CD4-positive, alpha-beta T cell (primary cell): ENCODE results near the gene EXD2. TPM values are rescaled to one million over a fixed set of nuclear protein-coding genes. Genes with fewer than 3 reads are reported as not detected.

Experiments
- ATAC-seq: fragments of 200-7000 bp; cut with Tn5 transposase; one replicate; pipeline ENCODE4 v1.10.0; 2022; ENCODE audit warnings: mild to moderate bottlenecking; ENCODE audit not compliant: poor library complexity
- CTCF ChIA-PET: fragments of 350-600 bp; sonication (Branson Sonifier 250); formaldehyde crosslinking; loops from one replicate; lab custom pipeline; 2021; ENCODE audit warnings: antibody characterized with exemption, inconsistent platforms; lab: Charles Lee
- POLR2A ChIA-PET: fragments of 350-600 bp; sonication (Branson Sonifier 250); formaldehyde crosslinking; loops from one replicate; lab custom pipeline; 2021; ENCODE audit warnings: antibody characterized with exemption, inconsistent platforms; lab: Charles Lee
- DNase-seq, 14 experiments: peaks; one replicate each; pipeline ENCODE4 v3.0.0-alpha.2; 2013 to 2020; ENCODE audit warnings: mixed read lengths in 2 of 14
- H3K27ac ChIP-seq, 2 donors: one replicate each; pipeline versions ENCODE4 v1.5.1 to v1.7.0; 2013; ENCODE audit warnings: low read length in 2 of 2, low read depth in 1 of 2, mild to moderate bottlenecking in 1 of 2
- H3K27me3 ChIP-seq, 2 experiments: 1 replicate in 1 of 2; 2 replicates in 1 of 2; pipeline versions ENCODE4 v1.6.1 to v1.7.0; 2013; ENCODE audit warnings: low read length in 2 of 2, control low read depth in 1 of 2, mild to moderate bottlenecking in 1 of 2, moderate library complexity in 1 of 2; ENCODE audit not compliant: insufficient read depth in 2 of 2, control insufficient read depth in 1 of 2
- H3K36me3 ChIP-seq: one replicate; pipeline ENCODE4 v1.6.1; 2013; ENCODE audit warnings: low read length, control low read depth; ENCODE audit not compliant: insufficient read depth
- H3K4me1 ChIP-seq: one replicate; pipeline ENCODE4 v1.6.1; 2013; ENCODE audit warnings: low read length, control low read depth; ENCODE audit not compliant: insufficient read depth
- H3K4me3 ChIP-seq: one replicate; pipeline ENCODE4 v1.5.1; 2013; ENCODE audit warnings: mild to moderate bottlenecking, low read length, moderate library complexity
- H3K9me3 ChIP-seq, 2 experiments: 1 replicate in 1 of 2; 2 replicates in 1 of 2; pipeline versions ENCODE4 v1.6.1 to v1.7.0; 2013; ENCODE audit warnings: low read length in 2 of 2, mild to moderate bottlenecking in 2 of 2, control low read depth in 1 of 2, moderate library complexity in 1 of 2; ENCODE audit not compliant: control insufficient read depth in 1 of 2, insufficient read depth in 1 of 2
- H3K27ac Mint-ChIP-seq: one replicate; pipeline ENCODE4 v1.8.0; 2020; ENCODE audit warnings: mixed read lengths
- H3K27me3 Mint-ChIP-seq: one replicate; pipeline ENCODE4 v1.8.0; 2021; ENCODE audit warnings: mixed read lengths
- H3K36me3 Mint-ChIP-seq: one replicate; pipeline ENCODE4 v1.8.0; 2021; ENCODE audit warnings: low read depth, mixed read lengths
- H3K4me1 Mint-ChIP-seq: one replicate; pipeline ENCODE4 v1.8.0; 2021; ENCODE audit warnings: low read depth, mixed read lengths
- H3K4me3 Mint-ChIP-seq: one replicate; pipeline ENCODE4 v1.8.0; 2020; ENCODE audit warnings: mild to moderate bottlenecking, mixed read lengths
- H3K9me3 Mint-ChIP-seq: one replicate; pipeline ENCODE4 v1.8.0; 2020; ENCODE audit warnings: mixed read lengths
- CTCF ChIP-seq: fragments of 200-600 bp; IDR thresholded peaks from one replicate; pipeline ENCODE4 v1.8.0; 2022; ENCODE audit warnings: antibody characterized with exemption, mild to moderate bottlenecking
- intact Hi-C, 2 experiments: fragments of 100-400 bp; cut with DNase I in 1 of 2; cut with micrococcal nuclease in 1 of 2; formaldehyde crosslinking; loops; one replicate each; pipeline versions ENCODE4 v1.15.1 to v1.9.0; 2023 to 2025; cut with DNase I, micrococcal nuclease
- total RNA-seq, 174 experiments: library from RNA in 2 of 174; stranded (reverse) in 2 of 174; gene quantifications; one replicate each; pipeline ENCODE4 v1.2.3 and lab custom pipeline; 2021 to 2026

EXD2 gene
- total RNA-seq, 2 experiments from 2014 or later = 6.6 to 7.0 TPM

GRCh38 chr14:69266572-69267345 is 75.5 kb downstream of the EXD2 start:
- H3K4me1 ChIP-seq = no peaks in the 10 kb centered on the region
- peaks cover 34% of the 10 kb centered on the region for H3K27me3 Mint-ChIP-seq
- DNase-seq (no peak), ATAC-seq (no peak)
- no peaks in the 10 kb centered on the region for H3K36me3 ChIP-seq
- TF ChIP-seq CTCF = no peak
- no peaks in the 10 kb centered on the region for H3K9me3 ChIP-seq
- H3K27me3 ChIP-seq = peaks cover 20 to 33% of the 10 kb centered on the region in 2 experiments
- no peak overlapping the region for H3K27ac Mint-ChIP-seq
- no peaks in the 10 kb centered on the region for H3K36me3 Mint-ChIP-seq
- ChIA-PET CTCF (no interaction called here), POLR2A (no interaction called here)
- intact Hi-C loops = no loop called here
- no peak overlapping the region for H3K27ac ChIP-seq
- no peaks in the 10 kb centered on the region for H3K9me3 Mint-ChIP-seq
- no peak overlapping the region for H3K4me3 ChIP-seq
- H3K4me3 Mint-ChIP-seq = no peak overlapping the region
- no peaks in the 10 kb centered on the region for H3K4me1 Mint-ChIP-seq

GRCh38 chr14:69267492-69267891 is 76.2 kb downstream of the EXD2 start:
- POLR2A ChIA-PET = no interaction called here
- Histone ChIP-seq H3K36me3 (no peaks in the 10 kb centered on the region), H3K4me3 (no peak overlapping the region), H3K27ac (no peak overlapping the region), H3K4me1 (no peaks in the 10 kb centered on the region), H3K27me3 (peaks cover 13 to 26% of the 10 kb centered on the region in 2 experiments), H3K9me3 (no peaks in the 10 kb centered on the region)
- no peak overlapping the region for H3K27ac Mint-ChIP-seq
- TF ChIP-seq CTCF = no peak
- H3K36me3 Mint-ChIP-seq = no peaks in the 10 kb centered on the region
- peaks cover 26% of the 10 kb centered on the region for H3K27me3 Mint-ChIP-seq
- H3K4me1 Mint-ChIP-seq = no peaks in the 10 kb centered on the region
- intact Hi-C loops = no loop called here
- ATAC-seq (no peak), DNase-seq (no peak)
- H3K4me3 Mint-ChIP-seq = no peak overlapping the region
- CTCF ChIA-PET = no interaction called here
- no peaks in the 10 kb centered on the region for H3K9me3 Mint-ChIP-seq

GRCh38 chr14:69268223-69268622 is 76.9 kb downstream of the EXD2 start:
- no peak for TF ChIP-seq CTCF
- ATAC-seq (no peak), DNase-seq (no peak)
- no peaks in the 10 kb centered on the region for H3K4me1 Mint-ChIP-seq
- Histone ChIP-seq H3K4me3 (no peak overlapping the region), H3K27ac (no peak overlapping the region), H3K27me3 (peaks cover 10 to 19% of the 10 kb centered on the region in 2 experiments), H3K36me3 (no peaks in the 10 kb centered on the region), H3K9me3 (no peaks in the 10 kb centered on the region), H3K4me1 (no peaks in the 10 kb centered on the region)
- H3K27ac Mint-ChIP-seq = no peak overlapping the region
- no peaks in the 10 kb centered on the region for H3K36me3 Mint-ChIP-seq
- intact Hi-C loops = no loop called here
- no peak overlapping the region for H3K4me3 Mint-ChIP-seq
- POLR2A ChIA-PET = no interaction called here
- H3K27me3 Mint-ChIP-seq = peaks cover 21% of the 10 kb centered on the region
- H3K9me3 Mint-ChIP-seq = no peaks in the 10 kb centered on the region
- CTCF ChIA-PET = no interaction called here
